Measurements from ENCODE around the gene PSMG4.

The PSMG4 gene

DNA sequence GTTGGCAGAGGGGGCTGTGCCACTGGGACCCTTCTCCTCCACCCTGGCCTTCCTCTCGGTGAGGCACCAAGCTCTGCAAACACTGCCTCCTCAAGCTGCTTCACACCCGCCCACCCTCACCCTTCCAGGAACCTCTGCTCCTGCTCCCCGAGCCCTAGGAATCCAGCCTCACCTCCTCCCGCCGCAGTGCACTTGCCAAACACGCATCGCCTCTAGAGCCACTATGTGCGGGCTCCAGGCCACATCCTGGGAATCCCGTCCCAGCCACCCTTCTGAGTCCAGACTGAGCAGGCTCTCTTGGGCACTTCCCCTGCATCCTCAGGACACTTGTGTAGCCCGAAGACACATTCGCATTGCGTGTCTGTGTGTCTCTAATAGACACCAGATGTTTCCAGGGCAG, 18.5 kb downstream of the PSMG4 start:
- Histone ChIP-seq H3K4me2 (ENCODE audit: low read length) (no peak overlapping the region), H3K4me3 (ENCODE audit: low read depth, low read length) (no peak overlapping the region), H3K79me2 (no peaks in the 10 kb centered on the region), H3K27ac (no peak overlapping the region), H3K9me3 (ENCODE audit: control insufficient read depth, low read length) (no peaks in the 10 kb centered on the region), H3K4me1 (no peaks in the 10 kb centered on the region), H3K27me3 (ENCODE audit: control insufficient read depth, insufficient read depth, low read length) (no peaks in the 10 kb centered on the region), H3K36me3 (ENCODE audit: control insufficient read depth, insufficient read depth, low read length) (no peaks in the 10 kb centered on the region), H2AFZ (no peak overlapping the region), H3K9ac (no peak overlapping the region)
- TF ChIP-seq, protein P1, sequence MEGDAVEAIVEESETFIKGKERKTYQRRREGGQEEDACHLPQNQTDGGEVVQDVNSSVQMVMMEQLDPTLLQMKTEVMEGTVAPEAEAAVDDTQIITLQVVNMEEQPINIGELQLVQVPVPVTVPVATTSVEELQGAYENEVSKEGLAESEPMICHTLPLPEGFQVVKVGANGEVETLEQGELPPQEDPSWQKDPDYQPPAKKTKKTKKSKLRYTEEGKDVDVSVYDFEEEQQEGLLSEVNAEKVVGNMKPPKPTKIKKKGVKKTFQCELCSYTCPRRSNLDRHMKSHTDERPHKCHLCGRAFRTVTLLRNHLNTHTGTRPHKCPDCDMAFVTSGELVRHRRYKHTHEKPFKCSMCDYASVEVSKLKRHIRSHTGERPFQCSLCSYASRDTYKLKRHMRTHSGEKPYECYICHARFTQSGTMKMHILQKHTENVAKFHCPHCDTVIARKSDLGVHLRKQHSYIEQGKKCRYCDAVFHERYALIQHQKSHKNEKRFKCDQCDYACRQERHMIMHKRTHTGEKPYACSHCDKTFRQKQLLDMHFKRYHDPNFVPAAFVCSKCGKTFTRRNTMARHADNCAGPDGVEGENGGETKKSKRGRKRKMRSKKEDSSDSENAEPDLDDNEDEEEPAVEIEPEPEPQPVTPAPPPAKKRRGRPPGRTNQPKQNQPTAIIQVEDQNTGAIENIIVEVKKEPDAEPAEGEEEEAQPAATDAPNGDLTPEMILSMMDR (IDR thresholded peaks at IDR 0.05), result no peak

DNA sequence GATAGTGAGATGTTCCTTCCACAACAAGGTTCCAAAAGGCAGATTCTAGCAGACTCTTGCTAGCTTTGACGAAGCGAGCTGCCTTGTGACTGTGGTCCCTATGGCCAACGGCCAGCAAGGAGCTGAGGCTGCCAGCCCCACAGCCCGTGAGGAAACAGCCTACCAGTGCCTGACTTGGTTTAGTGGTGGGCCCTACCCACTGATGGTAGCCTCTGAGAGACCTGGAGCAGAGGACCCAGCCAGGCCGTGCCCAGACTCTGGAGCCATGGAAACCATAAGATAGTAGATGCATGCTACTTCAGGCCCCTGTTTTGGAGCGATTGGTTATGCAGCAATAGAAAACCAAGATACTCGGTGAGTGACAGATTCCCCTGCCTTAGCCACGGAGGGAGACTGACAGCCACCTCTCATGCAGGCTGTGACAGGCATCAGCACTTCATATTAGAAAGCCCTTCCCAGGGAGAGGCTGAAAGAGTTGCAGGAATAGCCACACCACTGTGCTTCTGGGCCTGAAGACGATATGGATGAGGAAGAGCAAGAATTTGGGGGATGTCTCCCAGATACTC, 19.2 kb downstream of the PSMG4 start:
- Histone ChIP-seq H3K4me1 (no peaks in the 10 kb centered on the region), H3K9me3 (ENCODE audit: control insufficient read depth, low read length) (no peaks in the 10 kb centered on the region), H3K27ac (no peak overlapping the region), H2AFZ (no peak overlapping the region), H3K4me3 (ENCODE audit: low read depth, low read length) (no peak overlapping the region), H3K79me2 (no peaks in the 10 kb centered on the region), H3K36me3 (ENCODE audit: control insufficient read depth, insufficient read depth, low read length) (no peaks in the 10 kb centered on the region), H3K4me2 (ENCODE audit: low read length) (no peak overlapping the region), H3K27me3 (ENCODE audit: control insufficient read depth, insufficient read depth, low read length) (no peaks in the 10 kb centered on the region), H3K9ac (no peak overlapping the region)
- TF ChIP-seq, protein P1 (IDR thresholded peaks at IDR 0.05), result no peak

DNA sequence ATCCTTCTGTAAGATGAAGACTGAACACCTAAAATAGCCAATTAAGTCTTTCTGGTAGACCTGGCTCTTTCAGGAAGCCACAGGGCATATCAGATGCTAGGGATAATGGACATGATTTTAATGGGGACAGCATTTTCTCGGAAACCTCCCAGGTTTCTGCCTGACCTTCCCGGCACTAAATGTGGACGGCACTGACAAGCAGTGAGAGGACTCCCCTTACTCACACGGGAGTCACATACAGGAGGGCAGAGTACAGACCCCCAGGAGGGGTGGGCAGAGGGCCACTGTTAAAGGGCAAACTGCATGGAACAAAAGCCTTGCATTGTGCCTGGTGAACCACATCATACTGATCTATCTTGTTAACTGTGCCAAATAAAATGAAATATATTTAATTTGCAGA, 19.9 kb downstream of the PSMG4 start:
- H3K4me3 ChIP-seq (ENCODE audit: low read depth, low read length), result no peak overlapping the region
- H3K27me3 ChIP-seq (ENCODE audit: control insufficient read depth, insufficient read depth, low read length), result no peaks in the 10 kb centered on the region
- H3K4me1 ChIP-seq, result no peaks in the 10 kb centered on the region
- H3K79me2 ChIP-seq, result no peaks in the 10 kb centered on the region
- no peak overlapping the region for H2AFZ ChIP-seq
- H3K9me3 ChIP-seq (ENCODE audit: control insufficient read depth, low read length), result no peaks in the 10 kb centered on the region
- no peak overlapping the region for H3K4me2 ChIP-seq (ENCODE audit: low read length)
- TF ChIP-seq, protein P1 (IDR thresholded peaks at IDR 0.05), result no peak
- H3K9ac ChIP-seq, result no peak overlapping the region
- H3K36me3 ChIP-seq (ENCODE audit: control insufficient read depth, insufficient read depth, low read length), result no peaks in the 10 kb centered on the region
- no peak overlapping the region for H3K27ac ChIP-seq

DNA sequence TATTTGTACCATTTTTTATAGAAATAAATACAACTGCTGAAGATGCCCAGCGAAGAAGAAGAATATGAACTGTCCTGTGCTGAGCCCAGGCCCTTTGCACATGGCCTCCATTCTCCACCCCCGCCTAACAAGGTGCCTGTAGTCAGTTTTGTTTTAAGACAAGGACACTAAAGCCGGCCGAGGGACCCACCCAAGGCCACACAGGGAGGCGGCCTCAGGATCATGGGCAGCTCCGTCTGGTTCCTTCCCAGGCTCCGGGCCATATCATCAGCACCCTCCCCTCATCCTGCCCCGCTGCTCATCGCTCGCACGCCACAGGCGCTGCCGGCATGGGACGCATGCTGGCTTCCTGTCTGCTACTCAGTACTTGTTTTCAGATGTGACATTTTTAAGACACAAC, 21.3 kb downstream of the PSMG4 start:
- Histone ChIP-seq H3K4me1 (no peaks in the 10 kb centered on the region), H3K4me3 (ENCODE audit: low read depth, low read length) (no peak overlapping the region), H3K36me3 (ENCODE audit: control insufficient read depth, insufficient read depth, low read length) (no peaks in the 10 kb centered on the region), H3K27ac (no peak overlapping the region), H2AFZ (no peak overlapping the region), H3K27me3 (ENCODE audit: control insufficient read depth, insufficient read depth, low read length) (no peaks in the 10 kb centered on the region), H3K9me3 (ENCODE audit: control insufficient read depth, low read length) (no peaks in the 10 kb centered on the region), H3K9ac (no peak overlapping the region), H3K4me2 (ENCODE audit: low read length) (no peak overlapping the region), H3K79me2 (no peaks in the 10 kb centered on the region)
- TF ChIP-seq, protein P1 (IDR thresholded peaks at IDR 0.05), result no peak

GRCh38 chr6:3280866-3281465, 22.2 kb downstream of the PSMG4 start:
- H3K9me3 ChIP-seq (ENCODE audit: control insufficient read depth, low read length), result no peaks in the 10 kb centered on the region
- TF ChIP-seq, protein P1 (IDR thresholded peaks at IDR 0.05), result no peak
- no peak overlapping the region for H2AFZ ChIP-seq
- no peaks in the 10 kb centered on the region for H3K27me3 ChIP-seq (ENCODE audit: control insufficient read depth, insufficient read depth, low read length)
- no peaks in the 10 kb centered on the region for H3K36me3 ChIP-seq (ENCODE audit: control insufficient read depth, insufficient read depth, low read length)
- H3K4me3 ChIP-seq (ENCODE audit: low read depth, low read length), result no peak overlapping the region
- H3K27ac ChIP-seq, result no peak overlapping the region
- no peak overlapping the region for H3K4me2 ChIP-seq (ENCODE audit: low read length)
- H3K4me1 ChIP-seq, result no peaks in the 10 kb centered on the region
- no peaks in the 10 kb centered on the region for H3K79me2 ChIP-seq
- no peak overlapping the region for H3K9ac ChIP-seq

All from parathyroid adenoma (tissue), 2 donors.